Fibroblast of mammary gland (primary cell): ENCODE results near the gene ZBTB7C.

Experiments
- DNase-seq: peaks from one replicate; pipeline ENCODE4 v3.0.0-alpha.2; 2010; ENCODE audit warnings: low read depth
- H3K4me3 ChIP-seq: 2 replicates; pipeline ENCODE4 v1.5.1; 2011; ENCODE audit warnings: low read depth, mild to moderate bottlenecking, low read length, moderate library complexity; ENCODE audit not compliant: control insufficient read depth
- CTCF ChIP-seq: conservative IDR thresholded peaks from 2 replicates; pipeline ENCODE4 v1.5.1; 2011; ENCODE audit warnings: low read depth, low read length, inconsistent platforms; ENCODE audit not compliant: control insufficient read depth, insufficient read depth

Gene ZBTB7C

GRCh38 chr18:48450685-48451084, 41.5 kb upstream of the ZBTB7C start:
- no peak for DNase-seq
- no peak for TF ChIP-seq CTCF
- no peak overlapping the region for H3K4me3 ChIP-seq

GRCh38 chr18:48446582-48447225, 37.5 kb upstream of the ZBTB7C start:
- TF ChIP-seq CTCF, result peak; percentile 86
- DNase-seq, result peak; percentile 69
- H3K4me3 ChIP-seq, result no peak overlapping the region

GRCh38 chr18:48445540-48445939, 36.4 kb upstream of the ZBTB7C start:
- H3K4me3 ChIP-seq, result no peak overlapping the region
- peak; percentile 84 for DNase-seq
- peak; percentile 96 for TF ChIP-seq CTCF

GRCh38 chr18:48442761-48443160, 33.6 kb upstream of the ZBTB7C start:
- peak; percentile 53 for DNase-seq
- TF ChIP-seq CTCF, result no peak
- no peak overlapping the region for H3K4me3 ChIP-seq

GRCh38 chr18:48441405-48441881, 32.3 kb upstream of the ZBTB7C start:
- H3K4me3 ChIP-seq, result no peak overlapping the region
- peak; percentile 16 for DNase-seq
- no peak for TF ChIP-seq CTCF

- TF ChIP-seq CTCF, result no peak
- DNase-seq, result no peak
- no peak overlapping the region for H3K4me3 ChIP-seq
Measured at GRCh38 chr18:48440924-48441323, 31.7 kb upstream of the ZBTB7C start.
